Testis (tissue), 3 donors: ENCODE measurements around the gene SH2D5. TPM values are rescaled to one million over a fixed set of nuclear protein-coding genes. Genes with fewer than 3 reads are reported as not detected.

Experiments
- DNase-seq: peaks from one replicate; pipeline ENCODE4 v3.0.0-alpha.2; 2019
- H3K27ac ChIP-seq, 2 donors: fragments of 200-600 bp; sonication (generic); one replicate each; pipeline ENCODE4 v1.5.1; 2019
- H3K27me3 ChIP-seq: fragments of 200-600 bp; sonication (generic); one replicate; pipeline ENCODE4 v1.5.1; 2019
- H3K36me3 ChIP-seq: fragments of 200-600 bp; sonication (generic); one replicate; pipeline ENCODE4 v1.5.1; 2017; ENCODE audit warnings: low read depth; ENCODE audit errors: missing control alignments
- H3K4me1 ChIP-seq: fragments of 200-600 bp; sonication (generic); one replicate; pipeline ENCODE4 v1.5.1; 2019
- H3K4me3 ChIP-seq, 2 donors: fragments of 200-600 bp; sonication (generic); one replicate each; pipeline ENCODE4 v1.5.1; 2017 to 2019
- H3K9me3 ChIP-seq: fragments of 200-600 bp; sonication (generic); one replicate; pipeline ENCODE4 v1.5.1; 2017
- POLR2A ChIP-seq: fragments of 450-650 bp; IDR thresholded peaks from one replicate; pipeline ENCODE4 v1.6.1; 2017; ENCODE audit warnings: antibody characterized with exemption, mild to moderate bottlenecking, moderate library complexity
- WGBS, 2 donors: methylation state at CpG; one replicate each; pipeline ENCODE4 v1.1.5; 2018; 5-methylcytosine and 5-hydroxymethylcytosine counted together
- intact Hi-C: fragments of 100-400 bp; cut with DNase I; formaldehyde crosslinking; loops from one replicate; pipeline ENCODE4 v1.15.1; 2023; ENCODE audit warnings: low total_unique reads
- polyA plus RNA-seq: library from polyadenylated mRNA; stranded (reverse); fragments of 350-450 nt; fragmentation: Illumina TruSeq; extraction: RNeasy Lipid Tissue Mini Kit (QIAGEN cat#74804); gene quantifications from one replicate; pipeline ENCODE4 v1.2.3, GENCODE V29; 2014; ENCODE audit warnings: low read depth, low replicate concordance; ENCODE audit not compliant: insufficient read depth
- total RNA-seq, 2 donors: library from RNA; depleted of rRNA; stranded (reverse); fragments of >200 nt; gene quantifications; one replicate each; pipeline ENCODE4 v1.2.3, GENCODE V29; 2016
- TF ChIP-seq, protein P1 (sequence below), 3 experiments: fragments of 450-650 bp in 2 of 3; fragments of 200-600 bp in 1 of 3; sonication (generic) in 1 of 3; IDR thresholded peaks; one replicate each; pipeline ENCODE4 v1.5.1; 2016 to 2019; ENCODE audit warnings: antibody characterized with exemption in 3 of 3, mild to moderate bottlenecking in 2 of 3, moderate library complexity in 1 of 3

SH2D5 gene
- total and polyA plus RNA-seq, 3 donors from 2014 or later: 4.2 to 5.8 (median 5.1) TPM

GRCh38 chr1:20729155-20729931 lies 3.2 kb downstream of the SH2D5 start:
- H3K36me3 ChIP-seq: no peaks in the 10 kb centered on the region
- no peak overlapping the region for H3K27ac ChIP-seq
- no peaks in the 10 kb centered on the region for H3K27me3 ChIP-seq
- TF ChIP-seq POLR2A: no peak
- TF ChIP-seq, protein P1, sequence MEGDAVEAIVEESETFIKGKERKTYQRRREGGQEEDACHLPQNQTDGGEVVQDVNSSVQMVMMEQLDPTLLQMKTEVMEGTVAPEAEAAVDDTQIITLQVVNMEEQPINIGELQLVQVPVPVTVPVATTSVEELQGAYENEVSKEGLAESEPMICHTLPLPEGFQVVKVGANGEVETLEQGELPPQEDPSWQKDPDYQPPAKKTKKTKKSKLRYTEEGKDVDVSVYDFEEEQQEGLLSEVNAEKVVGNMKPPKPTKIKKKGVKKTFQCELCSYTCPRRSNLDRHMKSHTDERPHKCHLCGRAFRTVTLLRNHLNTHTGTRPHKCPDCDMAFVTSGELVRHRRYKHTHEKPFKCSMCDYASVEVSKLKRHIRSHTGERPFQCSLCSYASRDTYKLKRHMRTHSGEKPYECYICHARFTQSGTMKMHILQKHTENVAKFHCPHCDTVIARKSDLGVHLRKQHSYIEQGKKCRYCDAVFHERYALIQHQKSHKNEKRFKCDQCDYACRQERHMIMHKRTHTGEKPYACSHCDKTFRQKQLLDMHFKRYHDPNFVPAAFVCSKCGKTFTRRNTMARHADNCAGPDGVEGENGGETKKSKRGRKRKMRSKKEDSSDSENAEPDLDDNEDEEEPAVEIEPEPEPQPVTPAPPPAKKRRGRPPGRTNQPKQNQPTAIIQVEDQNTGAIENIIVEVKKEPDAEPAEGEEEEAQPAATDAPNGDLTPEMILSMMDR (IDR thresholded peaks at IDR 0.05): no peak
- no peaks in the 10 kb centered on the region for H3K9me3 ChIP-seq
- 65 to 68% methylated on average over 4 to 14 of the region's 14 CpGs for WGBS, 2 donors
- H3K4me3 ChIP-seq: no peak overlapping the region
- peak; percentile 12 for DNase-seq
- peaks cover 18% of the 10 kb centered on the region for H3K4me1 ChIP-seq
- intact Hi-C loops: no loop called here

DNA sequence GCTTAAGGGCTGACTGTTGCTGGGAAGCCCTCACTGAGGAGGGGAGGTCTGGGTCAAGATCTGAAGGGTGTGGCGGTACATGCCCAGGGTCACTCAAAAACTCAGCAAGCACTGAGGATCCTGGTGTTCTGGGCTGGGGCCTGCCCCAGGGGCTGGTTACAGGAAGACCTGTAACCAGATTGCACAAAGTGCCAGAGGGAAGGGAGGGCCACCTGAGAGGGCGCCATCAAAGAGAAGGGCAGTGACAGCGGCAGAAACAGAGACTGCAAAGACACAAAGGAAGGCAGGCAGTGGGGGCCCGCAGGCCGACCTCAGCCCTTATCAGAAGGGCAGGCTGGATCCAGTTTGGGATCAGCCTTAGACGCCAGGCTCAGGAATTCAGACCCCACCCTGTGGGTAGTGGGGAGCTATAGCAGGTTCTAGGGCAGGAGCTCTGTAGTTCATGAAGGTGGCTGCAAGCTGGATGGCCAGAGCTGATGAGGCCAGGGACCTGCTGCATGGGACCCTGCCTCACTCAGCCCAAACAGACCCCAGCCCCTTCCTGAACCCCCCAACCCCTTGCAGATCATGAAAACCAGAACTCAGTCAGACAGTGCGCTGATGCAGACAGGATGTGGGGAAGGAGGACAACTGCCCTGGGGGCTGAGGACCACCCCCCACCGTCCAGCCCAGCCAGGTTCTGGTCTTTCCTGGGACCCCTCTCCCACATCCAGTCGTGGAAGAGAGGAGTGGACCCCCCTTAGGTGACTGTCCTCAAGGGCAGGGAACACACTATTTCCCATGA lies 3.9 kb downstream of the SH2D5 start:
- H3K9me3 ChIP-seq: no peaks in the 10 kb centered on the region
- DNase-seq: peak; percentile 10
- intact Hi-C loops: no loop called here
- H3K27me3 ChIP-seq: no peaks in the 10 kb centered on the region
- WGBS, 2 donors: 83% methylated on average over 9 of the region's 9 CpGs
- H3K36me3 ChIP-seq: no peaks in the 10 kb centered on the region
- H3K4me3 ChIP-seq: no peak overlapping the region
- peaks cover 15% of the 10 kb centered on the region for H3K4me1 ChIP-seq
- no peak overlapping the region for H3K27ac ChIP-seq
- TF ChIP-seq POLR2A: no peak
- TF ChIP-seq, protein P1 (IDR thresholded peaks at IDR 0.05): no peak

DNA sequence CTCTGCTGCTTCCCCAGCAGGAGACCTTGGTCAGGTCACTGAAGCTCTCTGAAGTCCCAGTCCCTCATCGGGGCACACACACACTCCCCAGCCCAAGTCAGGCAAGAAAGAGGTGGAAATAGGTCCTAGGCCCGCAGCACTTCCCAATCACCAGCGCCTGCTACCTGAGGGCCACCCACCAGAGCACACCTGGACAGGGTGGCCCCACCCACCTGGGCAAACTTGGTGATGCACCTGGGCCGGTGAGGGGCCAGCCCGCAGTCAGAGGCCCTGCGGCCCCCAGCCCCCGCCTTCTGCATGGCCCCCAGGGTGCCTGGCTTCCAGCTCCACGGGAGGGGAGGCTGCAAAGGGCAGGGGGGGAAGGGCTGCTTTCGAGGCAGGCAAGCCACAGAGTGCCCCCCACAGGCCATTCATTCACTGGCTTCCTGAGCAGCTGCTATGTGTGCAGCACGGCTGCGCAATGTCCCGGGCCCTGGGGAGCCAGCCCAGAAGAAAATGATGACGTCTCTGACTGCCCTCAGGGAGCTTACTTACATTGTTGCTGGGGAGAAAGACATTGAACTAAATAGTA lies 4.7 kb downstream of the SH2D5 start:
- TF ChIP-seq, protein P1 (IDR thresholded peaks at IDR 0.05): no peak
- no peak for TF ChIP-seq POLR2A
- H3K27ac ChIP-seq: no peak overlapping the region
- intact Hi-C loops: no loop called here
- H3K9me3 ChIP-seq: no peaks in the 10 kb centered on the region
- no peaks in the 10 kb centered on the region for H3K36me3 ChIP-seq
- H3K4me3 ChIP-seq: no peak overlapping the region
- H3K27me3 ChIP-seq: no peaks in the 10 kb centered on the region
- DNase-seq: peak; percentile 12
- H3K4me1 ChIP-seq: peaks cover 8% of the 10 kb centered on the region
- WGBS, 2 donors: 77 to 84% methylated on average over 6 to 12 of the region's 13 CpGs

GRCh38 chr1:20726932-20727745 lies 5.4 kb downstream of the SH2D5 start:
- no peak overlapping the region for H3K27ac ChIP-seq
- intact Hi-C loops: no loop called here
- H3K36me3 ChIP-seq: no peaks in the 10 kb centered on the region
- peak; percentile 4 for DNase-seq
- TF ChIP-seq POLR2A: no peak
- TF ChIP-seq, protein P1 (IDR thresholded peaks at IDR 0.05): no peak
- peaks cover under 1% of the 10 kb centered on the region for H3K4me1 ChIP-seq
- WGBS, 2 donors: 92 to 99% methylated on average over 10 to 14 of the region's 17 CpGs
- H3K4me3 ChIP-seq: no peak overlapping the region
- H3K9me3 ChIP-seq: no peaks in the 10 kb centered on the region
- no peaks in the 10 kb centered on the region for H3K27me3 ChIP-seq
